AG04449 (cell line): ENCODE results near the gene PPP2R2B.

Experiments used
- CTCF ChIA-PET: fragments of 350-600 bp; formaldehyde crosslinking; extraction: SDS; loops from one replicate; lab custom pipeline; 2021; ENCODE audit warnings: antibody characterized with exemption; lab: Yijun Ruan, JAX
- POLR2A ChIA-PET: fragments of 400-600, 350-600 bp; formaldehyde crosslinking; extraction: SDS; loops from one replicate; lab custom pipeline; 2020; ENCODE audit warnings: antibody characterized with exemption, inconsistent platforms; lab: Yijun Ruan, JAX
- DNase-seq: peaks from one replicate; pipeline ENCODE4 v3.0.0-alpha.2; 2010; ENCODE audit warnings: low read depth, low spot score
- H3K4me3 ChIP-seq: 2 replicates; pipeline ENCODE4 v1.5.1; 2011; ENCODE audit warnings: low read depth, mild to moderate bottlenecking, control low read depth, low read length
- CTCF ChIP-seq: IDR thresholded peaks from one replicate; pipeline ENCODE4 v1.5.1; 2011; ENCODE audit warnings: mild to moderate bottlenecking, moderate library complexity, low read length, control low read depth, inconsistent platforms; ENCODE audit not compliant: insufficient read depth; ENCODE audit errors: missing control alignments

PPP2R2B gene

GRCh38 chr5:146765089-146765832, 113.3 kb downstream of the PPP2R2B start:
- POLR2A ChIA-PET: no interaction called here

GRCh38 chr5:146762830-146763229, 115.7 kb downstream of the PPP2R2B start:
- POLR2A ChIA-PET: no interaction called here
- CTCF ChIA-PET: no interaction called here
- DNase-seq: no peak
- TF ChIP-seq CTCF: no peak
- no peak overlapping the region for H3K4me3 ChIP-seq

More at GRCh38 chr5:146765089-146765832, 113.3 kb downstream of the PPP2R2B start:
- CTCF ChIA-PET: no interaction called here
- no peak for DNase-seq
- no peak for TF ChIP-seq CTCF
- no peak overlapping the region for H3K4me3 ChIP-seq

GRCh38 chr5:146761811-146762210, 116.7 kb downstream of the PPP2R2B start:
- no peak for DNase-seq
- no peak overlapping the region for H3K4me3 ChIP-seq
- no peak for TF ChIP-seq CTCF
- CTCF ChIA-PET: no interaction called here
- POLR2A ChIA-PET: no interaction called here

GRCh38 chr5:146758938-146759337, 119.6 kb downstream of the PPP2R2B start:
- ChIA-PET CTCF (interaction anchor here (1.5 kb wide), 1 partner anchor 15 kb away, joined by 3 read pairs; no protein-coding TSS in a partner anchor), POLR2A (no interaction called here)
- no peak for DNase-seq
- no peak overlapping the region for H3K4me3 ChIP-seq
- no peak for TF ChIP-seq CTCF

- H3K4me3 ChIP-seq: no peak overlapping the region
- TF ChIP-seq CTCF: no peak
- POLR2A ChIA-PET: no interaction called here
- DNase-seq: no peak
- CTCF ChIA-PET: interaction anchor here (1.5 kb wide), 1 partner anchor 14 kb away, joined by 3 read pairs; no protein-coding TSS in a partner anchor
Observed at GRCh38 chr5:146758076-146758475, 120.5 kb downstream of the PPP2R2B start.

GRCh38 chr5:146756546-146756945, 122.0 kb downstream of the PPP2R2B start:
- POLR2A ChIA-PET: no interaction called here
- DNase-seq: no peak
- H3K4me3 ChIP-seq: no peak overlapping the region
- no peak for TF ChIP-seq CTCF
- CTCF ChIA-PET: interaction anchor here (0.9 kb wide), 1 partner anchor 218 kb away, joined by 3 read pairs; no protein-coding TSS in a partner anchor
